Activated effector memory CD4-positive, alpha-beta T cell treated with Interleukin-2 at 50 U/mL for 16 hours (primary cell): ENCODE data around the gene STT3A.
A peak's percentile ranks its signal among the peaks of the same experiment; 100 is the strongest.

Experiments
- DNase-seq: peaks from one replicate; pipeline ENCODE4 v3.0.0-alpha.2; 2020

The STT3A gene

DNA sequence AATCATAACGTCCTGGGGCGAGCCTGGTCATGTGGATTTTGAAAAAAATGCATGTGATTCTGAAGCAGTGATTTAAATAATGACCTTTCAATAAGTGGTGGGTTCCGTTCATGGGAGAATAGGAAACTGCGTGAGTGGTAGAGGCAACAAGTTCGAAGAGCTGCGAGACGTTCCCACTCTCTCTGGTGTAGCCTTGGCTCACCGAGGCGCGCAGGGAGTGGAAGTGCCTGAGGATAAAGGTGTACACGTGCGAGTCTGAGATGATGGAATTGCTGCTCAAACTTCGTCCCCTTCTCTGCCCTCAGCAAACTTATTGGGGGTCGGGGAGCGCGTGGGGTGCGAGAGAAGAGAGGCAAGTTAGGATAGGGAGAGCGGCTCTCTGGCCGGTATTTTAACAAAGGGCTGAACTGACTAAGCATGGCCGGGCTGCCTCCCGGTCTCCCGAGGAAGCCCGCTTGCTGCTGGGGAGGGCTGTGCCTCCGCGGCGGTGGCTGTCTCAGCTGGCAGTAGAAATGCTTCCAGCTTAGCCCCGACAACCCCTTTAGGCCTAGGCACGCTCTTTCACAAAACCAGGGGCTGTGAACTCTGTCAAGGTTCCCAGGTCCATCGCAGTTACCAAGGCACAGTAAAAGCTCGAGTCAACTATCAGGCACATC lies 875 bp upstream of the STT3A start:
- DNase-seq: peak; percentile 35

- DNase-seq: no peak
These were observed 615 bp downstream of the STT3A start for GRCh38 chr11:125593114-125593820.

GRCh38 chr11:125594958-125595357 lies 2.3 kb downstream of the STT3A start:
- no peak for DNase-seq

DNA sequence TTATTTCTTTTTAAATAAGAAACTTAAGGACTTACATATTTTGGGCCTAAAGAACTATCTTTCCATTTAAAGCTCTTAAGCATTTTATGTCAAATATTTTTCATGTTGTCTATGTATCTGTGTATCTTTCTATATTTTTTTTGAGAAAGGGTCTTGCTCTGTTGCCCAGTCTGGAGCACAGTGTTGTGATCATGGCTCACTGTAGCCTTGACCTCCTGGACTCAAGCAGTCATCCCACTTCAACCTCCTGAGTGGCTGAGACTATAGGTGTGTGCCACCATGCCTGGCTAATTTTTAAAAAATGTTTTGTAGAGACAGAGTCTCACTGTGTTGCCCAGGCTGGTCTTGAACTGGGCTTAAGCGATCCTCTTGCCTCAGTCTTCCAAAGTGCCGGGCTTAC lies 8.0 kb downstream of the STT3A start:
- no peak for DNase-seq

DNA sequence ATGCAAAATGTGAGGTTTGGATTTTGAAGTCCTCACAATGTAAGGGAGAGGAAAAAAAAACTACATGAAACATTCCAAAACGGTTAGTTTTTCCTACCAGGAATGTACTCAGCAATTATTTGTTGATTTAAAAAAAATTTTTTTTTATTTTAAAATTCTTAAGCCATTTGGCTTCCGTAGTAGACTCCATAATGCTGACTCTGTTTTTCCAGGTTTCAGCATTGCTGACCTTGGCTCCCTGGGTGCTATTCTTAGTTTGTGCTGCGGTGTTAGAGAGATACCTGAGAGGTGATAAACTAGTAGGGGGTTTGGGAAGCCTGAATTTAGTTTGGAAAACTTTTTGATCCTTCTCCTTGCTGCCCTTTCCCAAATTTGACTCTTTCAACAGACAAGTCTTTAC lies 10.6 kb downstream of the STT3A start:
- no peak for DNase-seq

DNA sequence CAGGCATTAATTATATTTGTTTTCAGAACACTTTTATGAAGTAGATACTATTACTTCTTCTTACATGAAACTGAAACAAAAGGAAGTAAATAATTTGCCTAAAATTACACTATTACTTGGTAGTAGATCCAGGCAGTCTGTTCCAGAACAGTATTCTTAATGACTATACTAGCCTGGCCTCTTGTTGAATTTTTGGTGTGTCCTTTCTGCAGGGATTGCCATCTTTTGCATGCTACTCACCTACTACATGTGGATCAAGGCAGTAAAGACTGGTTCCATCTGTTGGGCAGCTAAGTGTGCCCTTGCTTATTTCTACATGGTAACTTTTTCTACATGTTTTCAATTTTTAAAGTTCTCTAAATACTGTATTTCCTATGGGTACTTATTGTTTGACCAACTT lies 12.8 kb downstream of the STT3A start:
- DNase-seq: no peak

DNA sequence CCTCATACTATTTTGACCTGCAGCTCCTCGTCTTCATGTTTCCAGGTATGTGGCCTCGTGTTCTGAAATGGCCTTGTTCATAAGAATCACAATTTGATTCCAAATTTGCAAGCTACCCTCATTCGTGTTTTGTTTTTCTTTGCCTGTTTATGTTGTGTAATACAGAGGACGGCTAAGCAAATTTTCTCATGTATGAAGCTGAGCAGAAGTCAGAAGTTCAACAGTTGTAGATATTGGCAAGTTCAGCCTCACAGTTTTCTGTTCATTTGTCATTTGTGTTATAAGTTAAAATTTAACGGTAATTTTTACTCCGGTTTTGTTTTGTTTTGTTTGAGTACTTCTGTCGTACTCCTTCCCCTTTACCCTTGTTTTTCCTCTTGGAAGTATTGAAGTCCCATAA lies 16.9 kb downstream of the STT3A start:
- DNase-seq: no peak

GRCh38 chr11:125618383-125618782 lies 25.7 kb downstream of the STT3A start:
- no peak for DNase-seq

DNA sequence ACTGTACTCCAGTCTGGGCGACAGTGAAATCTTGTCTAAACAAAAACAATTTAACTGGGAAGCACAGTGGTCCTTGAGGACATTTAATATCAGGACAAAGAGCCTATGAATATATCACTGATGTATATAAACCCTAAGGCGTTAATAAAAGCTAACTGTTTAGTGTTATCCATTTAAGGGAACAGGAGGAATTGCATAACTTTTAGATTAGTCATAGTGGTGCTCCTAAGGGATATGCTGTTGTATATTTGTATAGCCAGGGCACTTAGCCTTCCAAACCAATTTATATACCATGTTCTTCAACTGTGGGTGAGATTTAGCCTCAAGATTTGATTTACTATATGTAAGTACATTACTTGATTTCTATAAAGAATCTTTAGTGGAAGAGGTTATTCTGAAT lies 29.3 kb downstream of the STT3A start:
- no peak for DNase-seq

DNA sequence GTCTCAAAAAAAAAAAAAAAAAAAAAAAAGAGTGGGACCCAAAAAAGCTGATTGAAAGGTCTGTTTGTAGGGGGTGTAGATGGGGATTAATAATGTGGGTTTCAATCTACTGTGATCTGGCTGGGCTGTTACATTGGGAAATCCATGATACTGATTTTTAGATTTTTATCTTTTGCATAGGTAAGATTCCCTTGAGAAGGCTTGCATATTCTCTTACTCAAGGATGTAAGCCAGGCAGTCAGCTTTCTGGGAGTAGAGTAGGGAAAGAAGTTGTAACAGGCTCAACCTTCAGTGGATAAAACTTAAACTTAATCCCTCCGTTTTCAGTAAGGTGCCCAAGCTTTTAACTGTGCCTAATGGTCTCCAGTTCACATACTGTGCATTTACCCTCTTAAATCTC lies 30.4 kb downstream of the STT3A start:
- no peak for DNase-seq

DNA sequence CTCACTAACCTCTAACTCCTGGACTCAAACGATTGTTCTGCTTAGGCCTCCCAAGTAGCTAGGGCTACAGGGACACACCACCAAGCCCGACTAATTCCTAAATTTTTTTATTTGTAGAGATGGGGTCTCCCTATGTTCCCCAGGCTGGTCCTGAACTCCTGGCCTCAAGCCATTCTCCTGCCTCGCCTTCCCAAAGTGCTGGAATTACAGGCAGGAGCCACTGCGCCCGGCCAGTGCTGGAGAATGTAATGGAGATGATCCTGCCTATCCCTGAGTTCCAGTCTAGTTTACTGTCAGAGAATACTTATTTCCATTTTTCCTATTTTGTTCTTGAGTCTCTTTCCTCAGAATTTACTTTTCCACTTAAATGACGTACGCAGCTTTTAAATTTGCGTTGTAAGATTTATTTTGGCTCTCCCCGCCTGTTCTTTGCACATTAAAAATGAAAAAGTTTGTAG lies 32.1 kb downstream of the STT3A start, which contains the start of gene CHEK1:
TSS of gene CHEK1 (plus strand) at position 408 of the 458 bp plus-strand sequence. CDS start 1,606 bp downstream, outside the sequence.
- no peak for DNase-seq

- no peak for DNase-seq
These were observed 32.6 kb downstream of the STT3A start for GRCh38 chr11:125625225-125625629.

- peak; percentile 77 for DNase-seq
These were observed 33.1 kb downstream of the STT3A start for GRCh38 chr11:125625630-125626287.

DNA sequence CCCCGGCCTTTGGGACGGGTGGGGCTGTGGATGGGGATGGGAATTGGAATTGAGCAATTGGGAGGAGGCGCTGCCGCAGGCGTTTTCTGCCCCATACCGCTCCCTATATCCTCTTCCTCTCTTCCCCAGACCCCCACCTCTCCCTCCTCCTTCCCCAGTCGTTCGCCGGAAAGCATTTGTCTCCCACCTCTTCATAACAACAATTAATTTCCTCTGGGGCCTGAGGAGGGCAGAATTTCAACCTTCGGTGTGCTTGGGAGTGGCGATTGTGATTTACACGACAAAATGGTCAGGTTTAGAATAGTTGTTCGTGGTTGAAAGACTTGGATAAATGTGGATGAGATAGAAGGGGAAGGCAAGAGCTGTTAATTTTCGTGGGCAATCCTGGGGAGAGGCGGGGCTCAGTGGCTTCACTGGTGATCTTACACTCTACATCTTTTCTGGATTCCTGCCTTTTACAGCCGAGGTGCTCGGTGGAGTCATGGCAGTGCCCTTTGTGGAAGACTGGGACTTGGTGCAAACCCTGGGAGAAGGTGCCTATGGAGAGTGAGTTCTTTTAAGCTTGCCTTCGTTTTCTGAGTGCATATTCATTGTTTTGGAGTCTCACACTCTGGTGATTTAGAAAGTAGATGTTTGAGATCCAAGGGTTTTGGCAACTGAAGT lies 33.8 kb downstream of the STT3A start:
- DNase-seq: peak; percentile 6

DNA sequence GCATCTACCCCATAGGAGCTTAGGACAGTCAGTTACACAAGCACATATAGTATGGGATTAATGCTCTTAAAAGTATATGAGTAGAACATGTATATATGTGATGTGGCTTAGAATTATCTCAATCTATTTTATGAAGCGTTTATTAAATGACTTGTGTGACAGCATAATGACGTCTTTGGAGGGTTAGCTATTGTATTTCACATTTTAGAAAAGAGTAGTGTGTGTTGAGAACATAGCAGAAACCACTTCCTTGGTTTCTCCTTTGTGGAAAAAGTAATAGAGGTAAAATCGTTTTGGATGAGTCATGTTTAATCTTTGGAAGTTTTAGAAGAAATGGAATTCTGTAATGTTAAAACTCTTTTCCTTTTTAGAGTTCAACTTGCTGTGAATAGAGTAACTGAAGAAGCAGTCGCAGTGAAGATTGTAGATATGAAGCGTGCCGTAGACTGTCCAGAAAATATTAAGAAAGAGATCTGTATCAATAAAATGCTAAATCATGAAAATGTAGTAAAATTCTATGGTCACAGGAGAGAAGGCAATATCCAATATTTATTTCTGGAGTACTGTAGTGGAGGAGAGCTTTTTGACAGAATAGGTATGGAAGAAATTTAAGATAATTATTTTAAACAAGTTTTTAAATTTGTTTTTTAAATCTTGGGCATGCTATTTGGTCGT lies 34.7 kb downstream of the STT3A start:
- DNase-seq: no peak

DNA sequence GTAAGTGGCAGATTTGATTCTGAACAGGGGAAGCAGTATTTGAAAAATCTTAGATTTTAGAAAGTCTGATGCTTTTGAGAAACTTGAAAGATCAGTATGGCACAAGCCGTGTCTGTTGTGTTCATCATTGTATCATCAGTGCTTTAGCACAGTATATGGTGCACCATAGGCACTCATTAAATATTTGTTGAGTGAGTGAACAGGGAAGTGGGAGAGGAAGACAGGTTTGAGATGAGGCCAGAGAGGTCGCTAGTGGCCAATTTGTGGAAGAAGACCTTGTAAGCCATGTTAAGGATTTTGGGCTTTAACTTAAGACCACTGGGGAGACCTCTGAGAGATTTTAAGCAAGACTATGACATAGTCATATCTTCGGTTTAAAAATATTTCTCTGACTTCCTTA lies 45.2 kb downstream of the STT3A start:
- DNase-seq: no peak

GRCh38 chr11:125638315-125638714 lies 45.7 kb downstream of the STT3A start:
- DNase-seq: no peak

DNA sequence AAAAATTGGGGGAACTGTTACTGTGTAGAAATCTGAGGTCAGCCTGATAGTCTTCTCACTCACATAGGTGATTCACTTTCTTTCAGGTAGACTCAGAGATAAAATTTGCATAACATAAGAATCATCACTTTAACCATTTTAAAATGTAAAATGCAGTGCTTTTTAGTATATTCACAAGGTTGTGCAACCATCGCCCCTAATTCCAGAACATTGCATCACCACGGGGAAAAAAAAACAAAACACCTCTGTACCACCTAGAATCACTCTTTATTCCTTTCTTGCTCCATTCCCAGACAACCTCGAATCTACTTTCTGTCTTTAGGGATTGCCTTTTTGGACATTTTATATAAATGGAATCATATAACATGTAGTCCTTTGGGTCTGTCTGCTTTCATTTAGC lies 53.2 kb downstream of the STT3A start:
- no peak for DNase-seq

GRCh38 chr11:125649465-125650166 lies 57.0 kb downstream of the STT3A start:
- no peak for DNase-seq

DNA sequence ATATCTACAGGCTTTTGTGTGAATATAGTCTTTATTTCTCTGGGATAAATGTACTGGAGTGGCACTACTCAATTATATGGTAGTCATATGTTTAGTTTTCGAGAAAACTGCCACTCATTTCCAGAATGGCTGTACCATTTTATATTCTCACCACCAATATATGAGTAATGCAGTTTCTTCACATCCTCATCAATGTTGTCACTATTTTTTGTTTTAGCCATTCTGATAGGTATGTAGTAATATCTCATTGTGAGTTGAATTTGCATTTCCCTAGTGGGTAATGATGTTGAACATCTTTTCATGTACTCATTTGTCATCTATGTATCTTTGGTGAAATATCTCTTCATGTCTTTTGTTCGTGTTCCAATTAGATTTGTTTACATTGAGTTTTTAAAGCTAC lies 70.0 kb downstream of the STT3A start:
- no peak for DNase-seq

- DNase-seq: no peak
These were observed 71.3 kb downstream of the STT3A start for GRCh38 chr11:125663910-125664309.

DNA sequence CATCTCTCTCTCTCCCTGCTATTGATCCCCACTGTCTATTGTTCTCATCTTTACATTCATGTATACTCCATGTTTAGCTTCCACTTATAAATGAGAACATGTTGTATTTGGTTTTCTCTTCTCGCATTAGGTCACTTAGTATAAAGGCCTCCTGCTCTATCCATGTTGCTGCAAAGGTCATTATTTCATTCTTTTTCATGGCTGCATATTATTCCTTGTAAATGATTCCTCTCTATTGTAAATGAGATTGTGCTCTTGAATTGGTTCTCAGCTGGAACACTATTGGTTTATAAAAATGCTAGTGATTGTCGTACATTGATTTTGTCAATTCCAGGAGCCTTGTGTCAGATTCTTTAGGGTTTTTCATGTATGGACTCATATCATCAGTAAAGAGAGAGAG lies 74.5 kb downstream of the STT3A start:
- DNase-seq: no peak
